Measurements from ENCODE around the gene SLC4A4.

Gene SLC4A4

DNA sequence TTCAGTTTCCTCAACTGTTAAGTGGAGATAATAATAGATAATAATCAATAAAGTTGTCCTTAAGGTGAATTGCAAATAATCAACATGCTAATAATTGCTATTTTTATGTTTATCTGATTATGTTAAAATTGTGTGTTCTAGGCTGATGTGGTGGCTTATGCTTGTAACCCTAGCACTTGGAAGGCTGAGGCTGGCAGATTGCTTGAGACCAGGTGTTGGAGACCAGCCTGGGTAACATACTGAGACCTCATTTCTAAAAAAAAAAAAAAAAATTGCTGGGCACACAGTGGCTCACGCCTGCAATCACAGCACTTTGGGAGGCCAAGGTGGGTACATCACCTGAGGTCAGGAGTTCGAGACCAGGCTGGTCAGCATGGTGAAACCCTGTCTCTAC lies 269.9 kb downstream of the SLC4A4 start:
- no peak for DNase-seq

DNA sequence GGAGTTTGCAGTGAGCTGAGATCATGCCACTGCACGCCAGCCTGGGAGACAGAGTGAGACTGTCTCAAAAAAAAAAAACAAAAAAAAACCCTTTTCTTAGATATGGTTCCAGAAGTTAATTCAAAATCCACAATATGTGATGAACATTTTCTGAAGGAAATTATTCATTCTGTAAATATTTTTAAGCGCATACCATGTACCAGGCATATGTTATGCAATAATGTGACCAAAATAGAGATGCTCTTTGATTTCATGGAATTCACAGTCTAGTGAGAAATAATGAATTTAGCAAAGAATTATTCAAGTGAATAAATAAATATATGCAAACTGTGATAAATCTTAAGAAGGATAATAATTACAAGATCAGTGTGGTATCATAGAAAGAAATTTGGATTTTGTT lies 270.3 kb downstream of the SLC4A4 start:
- no peak for DNase-seq

- DNase-seq = no peak
Observed at GRCh38 chr4:71609651-71610050, 270.8 kb downstream of the SLC4A4 start.

GRCh38 chr4:71614621-71615020 lies 275.8 kb downstream of the SLC4A4 start:
- DNase-seq = no peak

DNA sequence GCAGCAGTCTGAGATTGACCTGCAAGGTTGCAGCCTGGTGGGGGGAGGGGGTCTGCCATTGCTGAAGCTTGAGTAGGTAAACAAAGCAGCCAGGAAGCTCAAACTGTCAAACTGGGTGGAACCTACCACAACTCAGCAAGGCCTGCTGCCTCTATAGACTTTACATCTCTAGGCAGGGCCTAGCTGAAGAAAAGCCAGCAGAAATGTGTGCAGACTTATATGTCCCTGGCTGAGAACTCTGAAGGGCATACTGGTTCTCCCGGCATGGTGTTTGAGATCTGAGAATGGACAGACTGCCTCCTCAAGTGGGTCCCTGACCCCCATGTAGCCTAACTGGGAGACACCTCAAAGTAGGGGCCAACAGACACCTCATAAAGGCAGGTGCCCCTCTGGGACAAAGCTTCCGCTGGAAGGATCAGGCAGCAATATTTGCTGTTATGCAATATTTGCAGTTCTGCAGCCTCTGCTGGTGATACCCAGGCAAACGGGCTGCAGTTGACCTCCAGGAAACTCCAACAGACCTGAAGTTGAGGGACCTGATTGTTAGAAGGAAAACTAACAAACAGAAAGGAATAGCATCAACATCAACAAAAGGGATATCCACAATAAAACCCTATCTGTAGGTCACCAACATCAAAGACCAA lies 277.5 kb downstream of the SLC4A4 start:
- no peak for DNase-seq

Data from NCI-H1092 (cell line).